Testis (tissue), 3 donors: ENCODE measurements around the gene ZNF732. TPM values are rescaled to one million over a fixed set of nuclear protein-coding genes. Genes with fewer than 3 reads are reported as not detected.
A peak's percentile ranks its signal among the peaks of the same experiment; 100 is the strongest.
"Not testable (repeated sequence)": the region's sequence is repeated elsewhere in the genome, so short reads cannot be mapped to it uniquely, and the experiment has no call there.

Experiments used
- DNase-seq: peaks from one replicate; pipeline ENCODE4 v3.0.0-alpha.2; 2019
- H3K27ac ChIP-seq, 2 donors: fragments of 200-600 bp; sonication (generic); one replicate each; pipeline ENCODE4 v1.5.1; 2019
- H3K27me3 ChIP-seq: fragments of 200-600 bp; sonication (generic); one replicate; pipeline ENCODE4 v1.5.1; 2019
- H3K36me3 ChIP-seq: fragments of 200-600 bp; sonication (generic); one replicate; pipeline ENCODE4 v1.5.1; 2017; ENCODE audit warnings: low read depth; ENCODE audit errors: missing control alignments
- H3K4me1 ChIP-seq: fragments of 200-600 bp; sonication (generic); one replicate; pipeline ENCODE4 v1.5.1; 2019
- H3K4me3 ChIP-seq, 2 donors: fragments of 200-600 bp; sonication (generic); one replicate each; pipeline ENCODE4 v1.5.1; 2017 to 2019
- H3K9me3 ChIP-seq: fragments of 200-600 bp; sonication (generic); one replicate; pipeline ENCODE4 v1.5.1; 2017
- POLR2A ChIP-seq: fragments of 450-650 bp; IDR thresholded peaks from one replicate; pipeline ENCODE4 v1.6.1; 2017; ENCODE audit warnings: antibody characterized with exemption, mild to moderate bottlenecking, moderate library complexity
- WGBS, 2 donors: methylation state at CpG; one replicate each; pipeline ENCODE4 v1.1.5; 2018; 5-methylcytosine and 5-hydroxymethylcytosine counted together
- intact Hi-C: fragments of 100-400 bp; cut with DNase I; formaldehyde crosslinking; loops from one replicate; pipeline ENCODE4 v1.15.1; 2023; ENCODE audit warnings: low total_unique reads
- polyA plus RNA-seq: library from polyadenylated mRNA; stranded (reverse); fragments of 350-450 nt; fragmentation: Illumina TruSeq; extraction: RNeasy Lipid Tissue Mini Kit (QIAGEN cat#74804); gene quantifications from one replicate; pipeline ENCODE4 v1.2.3, GENCODE V29; 2014; ENCODE audit warnings: low read depth, low replicate concordance; ENCODE audit not compliant: insufficient read depth
- total RNA-seq, 2 donors: library from RNA; depleted of rRNA; stranded (reverse); fragments of >200 nt; gene quantifications; one replicate each; pipeline ENCODE4 v1.2.3, GENCODE V29; 2016
- TF ChIP-seq, protein P1 (sequence below), 3 experiments: fragments of 450-650 bp in 2 of 3; fragments of 200-600 bp in 1 of 3; sonication (generic) in 1 of 3; IDR thresholded peaks; one replicate each; pipeline ENCODE4 v1.5.1; 2016 to 2019; ENCODE audit warnings: antibody characterized with exemption in 3 of 3, mild to moderate bottlenecking in 2 of 3, moderate library complexity in 1 of 3

ZNF732 gene
- total and polyA plus RNA-seq, 3 donors from 2014 or later: 1.2 to 6.5 (median 5.2) TPM

DNA sequence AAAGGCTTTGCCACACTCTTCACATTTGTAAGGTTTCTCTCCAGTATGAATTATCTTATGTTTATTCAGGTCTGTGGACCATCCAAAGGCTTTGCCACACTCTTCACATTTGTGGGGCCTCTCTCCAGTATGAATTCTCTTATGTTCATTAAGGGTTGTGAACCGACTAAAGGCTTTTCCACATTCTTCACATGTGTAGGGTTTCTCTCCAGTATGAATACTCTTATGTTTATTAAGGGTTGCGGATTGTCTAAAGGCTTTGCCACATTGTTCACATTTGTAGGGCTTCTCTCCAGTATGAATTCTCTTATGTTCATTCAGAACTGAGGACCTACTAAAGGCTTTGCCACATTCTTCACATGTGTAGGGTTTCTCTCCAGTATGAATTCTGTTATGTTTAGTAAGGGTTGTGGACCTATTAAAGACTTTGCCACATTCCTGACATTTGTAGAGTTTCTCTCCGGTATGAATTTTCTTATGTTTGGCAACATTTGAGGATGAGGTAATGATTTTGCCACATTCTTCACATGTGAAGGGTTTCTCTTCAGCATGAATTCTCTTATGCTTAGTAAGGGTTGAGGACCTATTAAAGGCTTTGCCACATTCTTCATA lies 33.7 kb downstream of the ZNF732 start:
- Histone ChIP-seq H3K4me3 (no peak overlapping the region), H3K36me3 (no peaks in the 10 kb centered on the region), H3K4me1 (no peaks in the 10 kb centered on the region), H3K27me3 (no peaks in the 10 kb centered on the region), H3K27ac (no peak overlapping the region), H3K9me3 (no peaks in the 10 kb centered on the region)
- TF ChIP-seq POLR2A: no peak
- TF ChIP-seq, protein P1, sequence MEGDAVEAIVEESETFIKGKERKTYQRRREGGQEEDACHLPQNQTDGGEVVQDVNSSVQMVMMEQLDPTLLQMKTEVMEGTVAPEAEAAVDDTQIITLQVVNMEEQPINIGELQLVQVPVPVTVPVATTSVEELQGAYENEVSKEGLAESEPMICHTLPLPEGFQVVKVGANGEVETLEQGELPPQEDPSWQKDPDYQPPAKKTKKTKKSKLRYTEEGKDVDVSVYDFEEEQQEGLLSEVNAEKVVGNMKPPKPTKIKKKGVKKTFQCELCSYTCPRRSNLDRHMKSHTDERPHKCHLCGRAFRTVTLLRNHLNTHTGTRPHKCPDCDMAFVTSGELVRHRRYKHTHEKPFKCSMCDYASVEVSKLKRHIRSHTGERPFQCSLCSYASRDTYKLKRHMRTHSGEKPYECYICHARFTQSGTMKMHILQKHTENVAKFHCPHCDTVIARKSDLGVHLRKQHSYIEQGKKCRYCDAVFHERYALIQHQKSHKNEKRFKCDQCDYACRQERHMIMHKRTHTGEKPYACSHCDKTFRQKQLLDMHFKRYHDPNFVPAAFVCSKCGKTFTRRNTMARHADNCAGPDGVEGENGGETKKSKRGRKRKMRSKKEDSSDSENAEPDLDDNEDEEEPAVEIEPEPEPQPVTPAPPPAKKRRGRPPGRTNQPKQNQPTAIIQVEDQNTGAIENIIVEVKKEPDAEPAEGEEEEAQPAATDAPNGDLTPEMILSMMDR (IDR thresholded peaks at IDR 0.05): no peak
- intact Hi-C loops: no loop called here
- WGBS, 2 donors: 95 to 97% methylated on average over 3 of the region's 3 CpGs
- DNase-seq: no peak

DNA sequence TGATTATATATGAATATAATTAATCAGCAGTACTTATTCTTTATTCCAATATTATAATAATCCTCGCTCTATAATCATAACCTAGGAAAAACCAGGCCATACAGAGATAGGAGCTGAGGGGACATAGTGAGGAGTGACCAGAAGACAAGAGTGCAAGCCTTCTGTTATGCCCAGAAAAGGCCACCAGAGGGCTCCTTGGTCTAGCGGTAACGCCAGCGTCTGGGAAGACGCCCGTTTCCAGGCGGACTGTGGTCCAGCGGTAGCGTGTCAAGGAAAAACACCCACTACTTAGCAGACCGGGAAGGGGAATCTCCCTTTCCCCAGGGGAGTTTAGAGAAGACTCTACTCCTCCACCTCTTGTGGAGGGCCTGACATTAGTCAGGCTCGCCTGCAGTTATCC lies 46.0 kb downstream of the ZNF732 start:
- H3K27me3 ChIP-seq, intact Hi-C loops, H3K4me3 ChIP-seq, H3K4me1 ChIP-seq, H3K27ac ChIP-seq, H3K36me3 ChIP-seq, H3K9me3 ChIP-seq: not testable (repeated sequence)
- DNase-seq: peak; percentile 34
- 78% methylated on average over 11 of the region's 11 CpGs for WGBS, 2 donors
- TF ChIP-seq, protein P1 (IDR thresholded peaks at IDR 0.05): peak in 1 of 3 experiments; percentile 10

DNA sequence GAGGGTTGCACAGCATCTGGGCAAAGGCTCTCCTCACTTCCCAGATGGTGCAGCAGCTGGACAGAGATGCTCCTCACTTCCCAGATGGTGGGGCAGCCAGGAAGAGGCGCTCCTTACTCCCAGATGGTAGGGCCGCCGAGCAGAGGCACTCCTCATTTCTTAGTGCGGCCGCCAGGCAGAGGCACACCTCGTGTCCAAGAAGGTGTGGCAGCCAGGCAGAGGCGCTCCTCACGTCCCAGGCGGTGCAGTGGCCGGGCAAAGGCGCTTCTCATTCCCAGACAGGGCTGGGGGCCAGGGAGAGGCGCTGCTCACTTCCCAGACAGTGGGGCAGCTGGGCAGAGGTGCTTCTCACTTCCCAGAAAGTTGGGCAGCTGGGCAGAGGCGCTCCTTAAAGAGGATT lies 48.8 kb downstream of the ZNF732 start:
- no peak for TF ChIP-seq POLR2A
- TF ChIP-seq, protein P1 (IDR thresholded peaks at IDR 0.05): no peak
- DNase-seq: no peak
- WGBS, 2 donors: 85 to 94% methylated on average over 5 to 13 of the region's 13 CpGs
- Histone ChIP-seq H3K27ac (no peak overlapping the region), H3K9me3 (no peaks in the 10 kb centered on the region), H3K4me3 (no peak overlapping the region), H3K4me1 (no peaks in the 10 kb centered on the region), H3K36me3 (no peaks in the 10 kb centered on the region), H3K27me3 (no peaks in the 10 kb centered on the region)
- intact Hi-C loops: no loop called here

DNA sequence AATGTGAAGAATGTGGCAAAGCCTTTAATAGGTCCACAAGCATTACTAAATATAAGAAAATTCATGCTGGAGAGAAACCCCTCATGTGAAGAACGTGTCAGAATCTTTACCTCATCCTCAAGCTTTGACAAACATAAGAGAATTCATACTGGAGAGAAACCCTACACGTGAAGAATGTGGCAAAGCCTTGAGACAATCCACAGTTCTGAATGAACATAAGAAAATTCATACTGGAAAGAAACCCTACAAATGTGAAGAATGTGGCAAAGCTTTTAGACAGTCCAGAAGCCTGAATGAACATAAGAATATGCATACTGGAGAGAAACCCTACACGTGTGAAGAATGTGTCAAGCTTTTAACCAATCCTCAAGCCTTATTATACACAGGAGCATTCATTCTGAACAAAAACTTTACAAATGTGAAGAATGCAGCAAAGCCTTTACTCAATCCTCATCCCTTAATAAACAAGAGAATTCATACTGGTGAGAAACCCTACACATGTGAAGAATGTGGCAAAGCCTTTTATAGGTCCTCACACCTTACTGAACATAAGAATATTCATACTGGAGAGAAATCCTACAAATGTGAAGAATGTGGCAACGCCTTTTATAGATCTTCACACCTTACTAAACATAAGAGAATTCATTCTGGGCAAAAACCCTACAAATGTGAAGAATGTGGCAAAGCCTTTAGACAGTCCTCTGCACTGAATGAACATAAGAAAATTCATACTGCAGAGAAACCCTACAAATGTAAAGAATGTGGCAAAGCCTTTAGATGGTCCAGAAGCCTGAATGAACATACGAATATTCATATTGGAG lies 51.1 kb downstream of the ZNF732 start:
- no peak for DNase-seq
- TF ChIP-seq, protein P1 (IDR thresholded peaks at IDR 0.05): no peak
- no peak for TF ChIP-seq POLR2A
- intact Hi-C loops: no loop called here
- no peaks in the 10 kb centered on the region for H3K4me1 ChIP-seq
- no peaks in the 10 kb centered on the region for H3K9me3 ChIP-seq
- no peaks in the 10 kb centered on the region for H3K27me3 ChIP-seq
- WGBS, 2 donors: 78 to 94% methylated on average over 5 of the region's 5 CpGs
- H3K4me3 ChIP-seq: no peak overlapping the region
- H3K27ac ChIP-seq: no peak overlapping the region
- no peaks in the 10 kb centered on the region for H3K36me3 ChIP-seq
